ENCODE data around the gene ZFP69B. TPM values are rescaled to one million over a fixed set of nuclear protein-coding genes. Genes with fewer than 3 reads are reported as not detected.

The ZFP69B gene
- total and polyA plus RNA-seq, 2 of the 8 experiments (the other 6 are each of a cell fraction or from before 2014, with no cell fraction given): 1.7 to 8.2 TPM

DNA sequence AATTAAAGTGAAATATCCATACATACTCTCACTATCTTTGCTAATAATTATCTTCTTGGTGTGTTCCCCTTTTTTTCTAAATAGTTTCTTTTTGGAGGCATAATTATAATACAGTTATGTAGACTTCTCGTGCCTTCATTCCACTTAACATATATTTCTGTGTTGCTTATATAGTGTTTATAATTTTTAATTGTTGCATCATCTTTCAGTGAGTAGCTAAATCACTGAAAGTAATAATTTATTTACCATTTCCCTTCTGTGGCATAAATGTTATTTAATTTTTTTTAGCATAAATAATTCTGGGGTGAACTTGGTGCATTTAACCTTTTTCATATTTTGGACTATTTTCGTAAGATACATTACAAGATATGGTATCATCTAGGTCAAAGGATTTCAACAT is 38.4 kb upstream of the ZFP69B start (continued):
- no peak for TF ChIP-seq HDAC2 (IDR thresholded peaks at IDR 0.05; ENCODE audit: borderline replicate concordance in 1 of 2, low read depth in 2 of 2, low read length in 2 of 2)
- TF ChIP-seq EZH2 (IDR thresholded peaks at IDR 0.05; ENCODE audit: low read depth, low read length, severe bottlenecking): no peak
- TF ChIP-seq, protein P1, sequence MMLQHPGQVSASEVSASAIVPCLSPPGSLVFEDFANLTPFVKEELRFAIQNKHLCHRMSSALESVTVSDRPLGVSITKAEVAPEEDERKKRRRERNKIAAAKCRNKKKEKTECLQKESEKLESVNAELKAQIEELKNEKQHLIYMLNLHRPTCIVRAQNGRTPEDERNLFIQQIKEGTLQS (IDR thresholded peaks at IDR 0.05; ENCODE audit: insufficient read depth, low read depth, low read length): no peak
